CD4-positive, alpha-beta memory T cell (primary cell): ENCODE measurements around the gene GGT6. TPM values are rescaled to one million over a fixed set of nuclear protein-coding genes. Genes with fewer than 3 reads are reported as not detected.

Experiments used
- CTCF ChIA-PET: fragments of 350-600 bp; sonication (Branson Sonifier 250); formaldehyde crosslinking; loops from one replicate; lab custom pipeline; 2021; ENCODE audit warnings: inconsistent platforms; ENCODE audit not compliant: partially characterized antibody; lab: Charles Lee
- POLR2A ChIA-PET: fragments of 350-600 bp; sonication (Branson Sonifier 250); formaldehyde crosslinking; loops from one replicate; lab custom pipeline; 2021; ENCODE audit not compliant: partially characterized antibody; lab: Charles Lee
- DNase-seq, 5 donors: peaks; one replicate each; pipeline versions ENCODE4 v3.0.0 to v3.0.0-alpha.2; 2020 to 2022; ENCODE audit warnings: mixed read lengths in 1 of 5
- H3K27ac ChIP-seq: one replicate; pipeline ENCODE4 v1.7.0; 2013; ENCODE audit warnings: low read depth, low read length
- H3K27me3 ChIP-seq: 2 replicates; pipeline ENCODE4 v1.7.0; 2013; ENCODE audit warnings: mild to moderate bottlenecking, low read length, moderate library complexity; ENCODE audit not compliant: insufficient read depth
- H3K36me3 ChIP-seq: 2 replicates; pipeline ENCODE4 v1.7.0; 2013; ENCODE audit warnings: mild to moderate bottlenecking, low read length, moderate library complexity; ENCODE audit not compliant: insufficient read depth
- H3K4me1 ChIP-seq: 2 replicates; pipeline ENCODE4 v1.7.0; 2013; ENCODE audit warnings: mild to moderate bottlenecking, low read length, moderate library complexity; ENCODE audit not compliant: insufficient read depth
- H3K4me3 ChIP-seq, 2 donors: one replicate each; pipeline ENCODE4 v1.7.0; 2013; ENCODE audit warnings: low read length in 2 of 2, mild to moderate bottlenecking in 1 of 2
- H3K9me3 ChIP-seq, 2 donors: one replicate each; pipeline ENCODE4 v1.7.0; 2013; ENCODE audit warnings: low read length in 2 of 2, control low read depth in 1 of 2; ENCODE audit not compliant: control insufficient read depth in 1 of 2
- H3K27ac Mint-ChIP-seq, 7 donors: one replicate each; pipeline ENCODE4 v1.8.0; 2020 to 2021; ENCODE audit warnings: mixed read lengths in 7 of 7, mild to moderate bottlenecking in 6 of 7, inconsistent platforms in 3 of 7, moderate library complexity in 3 of 7
- H3K27me3 Mint-ChIP-seq, 2 donors: one replicate each; pipeline ENCODE4 v1.8.0; 2020 to 2021; ENCODE audit warnings: mixed read lengths in 2 of 2
- H3K36me3 Mint-ChIP-seq, 2 donors: one replicate each; pipeline ENCODE4 v1.8.0; 2020 to 2021; ENCODE audit warnings: mixed read lengths in 2 of 2, inconsistent platforms in 1 of 2, mild to moderate bottlenecking in 1 of 2
- H3K4me1 Mint-ChIP-seq, 4 donors: one replicate each; pipeline ENCODE4 v1.8.0; 2020 to 2021; ENCODE audit warnings: mixed read lengths in 4 of 4, mild to moderate bottlenecking in 1 of 4
- H3K4me3 Mint-ChIP-seq, 8 donors: one replicate each; pipeline ENCODE4 v1.8.0; 2020 to 2021; ENCODE audit warnings: mixed read lengths in 8 of 8, mild to moderate bottlenecking in 7 of 8, moderate library complexity in 6 of 8, inconsistent platforms in 3 of 8
- H3K9me3 Mint-ChIP-seq, 8 donors: one replicate each; pipeline ENCODE4 v1.8.0; 2020 to 2021; ENCODE audit warnings: mixed read lengths in 8 of 8, mild to moderate bottlenecking in 5 of 8, inconsistent platforms in 3 of 8, moderate library complexity in 1 of 8
- intact Hi-C: fragments of 100-400 bp; cut with micrococcal nuclease; formaldehyde crosslinking; loops from one replicate; pipeline ENCODE4 v1.15.1; 2023
- polyA plus RNA-seq, 2 donors: library from polyadenylated mRNA; unstranded; fragments of 300-500 nt; fragmentation: Illumina TruSeq; gene quantifications; one replicate each; pipeline ENCODE4 v1.2.3, GENCODE V29; 2021
- total RNA-seq, 2 experiments: library from RNA; stranded (reverse); gene quantifications; one replicate each; pipeline ENCODE4 v1.2.3, GENCODE V29; 2021

Gene GGT6
- total and polyA plus RNA-seq, 4 experiments from 2014 or later = not detected

DNA sequence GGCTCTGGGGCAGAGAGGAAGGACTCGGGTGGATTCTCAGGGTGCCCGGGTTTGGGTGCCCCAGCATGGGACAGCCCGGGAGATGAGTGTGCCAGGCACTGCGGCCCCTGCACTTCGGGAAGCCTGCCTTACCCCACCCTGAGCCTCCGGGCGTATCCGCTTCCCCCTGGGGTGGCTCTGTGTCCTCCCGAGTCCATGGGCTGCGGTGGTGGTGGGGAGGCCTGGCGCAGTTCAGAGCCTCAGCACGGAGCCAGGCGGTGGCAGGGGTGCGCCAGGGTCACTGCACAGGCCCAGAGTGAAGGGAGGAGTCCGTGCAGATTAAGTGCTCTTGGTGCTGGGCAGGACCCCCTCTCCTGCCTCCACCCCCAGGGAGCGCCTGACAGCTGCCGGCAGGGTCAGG, 25.9 kb downstream of the GGT6 start:
- H3K27me3 Mint-ChIP-seq = peaks cover 0 to 6% of the 10 kb centered on the region in 2 donors
- no peaks in the 10 kb centered on the region for H3K9me3 Mint-ChIP-seq
- H3K4me1 Mint-ChIP-seq = peaks cover 0 to 5% (median 3%) of the 10 kb centered on the region in 4 donors
- Histone ChIP-seq H3K9me3 (no peaks in the 10 kb centered on the region), H3K27ac (no peak overlapping the region), H3K4me1 (no peaks in the 10 kb centered on the region), H3K4me3 (no peak overlapping the region), H3K36me3 (peaks cover 3% of the 10 kb centered on the region), H3K27me3 (no peaks in the 10 kb centered on the region)
- intact Hi-C loops = no loop called here
- ChIA-PET POLR2A (no interaction called here), CTCF (no interaction called here)
- H3K36me3 Mint-ChIP-seq = peaks cover under 1 to 5% of the 10 kb centered on the region in 2 donors
- DNase-seq = peak in 1 of 5 donors; percentile 11
- no peak overlapping the region for H3K4me3 Mint-ChIP-seq
- no peak overlapping the region for H3K27ac Mint-ChIP-seq

- POLR2A ChIA-PET = no interaction called here
- H3K4me1 ChIP-seq = no peaks in the 10 kb centered on the region
- H3K27me3 Mint-ChIP-seq = peaks cover 0 to 6% of the 10 kb centered on the region in 2 donors
- no peaks in the 10 kb centered on the region for H3K27me3 ChIP-seq
- H3K27ac ChIP-seq = no peak overlapping the region
- no peaks in the 10 kb centered on the region for H3K36me3 ChIP-seq
- no peaks in the 10 kb centered on the region for H3K9me3 Mint-ChIP-seq
- CTCF ChIA-PET = no interaction called here
- H3K4me3 ChIP-seq = no peak overlapping the region
- no peak overlapping the region for H3K27ac Mint-ChIP-seq
- H3K36me3 Mint-ChIP-seq = peaks cover 0 to 3% of the 10 kb centered on the region in 2 donors
- no peaks in the 10 kb centered on the region for H3K9me3 ChIP-seq
- H3K4me1 Mint-ChIP-seq = peaks cover 0 to 5% (median 3%) of the 10 kb centered on the region in 4 donors
- DNase-seq = peak in 1 of 5 donors; percentile 1
- intact Hi-C loops = no loop called here
- no peak overlapping the region for H3K4me3 Mint-ChIP-seq
Measured at GRCh38 chr17:4533523-4534504, 26.6 kb downstream of the GGT6 start.

DNA sequence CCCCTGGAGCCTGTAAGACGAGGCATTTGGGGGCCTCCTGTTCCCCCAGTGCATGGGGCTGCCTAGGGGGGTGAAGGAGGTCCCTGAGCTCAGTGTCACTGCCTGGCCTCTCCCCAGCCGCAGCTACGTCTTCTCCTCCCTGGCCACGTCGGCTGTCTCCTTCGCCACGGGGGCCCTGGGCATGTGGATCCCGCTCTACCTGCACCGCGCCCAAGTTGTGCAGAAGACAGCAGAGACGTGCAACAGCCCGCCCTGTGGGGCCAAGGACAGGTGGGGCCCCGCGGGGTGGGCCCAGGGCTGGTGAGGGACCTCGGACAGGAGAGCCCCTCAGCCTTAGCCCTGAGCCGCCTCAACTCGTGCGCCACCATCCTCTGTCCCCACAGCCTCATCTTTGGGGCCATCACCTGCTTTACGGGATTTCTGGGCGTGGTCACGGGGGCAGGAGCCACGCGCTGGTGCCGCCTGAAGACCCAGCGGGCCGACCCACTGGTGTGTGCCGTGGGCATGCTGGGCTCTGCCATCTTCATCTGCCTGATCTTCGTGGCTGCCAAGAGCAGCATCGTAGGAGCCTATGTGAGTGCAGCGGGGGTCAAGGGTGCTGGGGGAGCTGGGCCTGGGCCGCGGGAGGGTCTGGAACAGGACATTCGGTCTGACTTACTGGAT, 27.4 kb downstream of the GGT6 start:
- Histone ChIP-seq H3K27ac (no peak overlapping the region), H3K36me3 (no peaks in the 10 kb centered on the region), H3K9me3 (no peaks in the 10 kb centered on the region), H3K27me3 (no peaks in the 10 kb centered on the region), H3K4me3 (no peak overlapping the region), H3K4me1 (no peaks in the 10 kb centered on the region)
- Mint-ChIP-seq H3K27me3 (peaks cover 0 to 6% of the 10 kb centered on the region in 2 donors), H3K27ac (peak overlapping the region in 1 of 7 donors; percentile 12), H3K36me3 (peaks cover 0 to 3% of the 10 kb centered on the region in 2 donors), H3K4me3 (no peak overlapping the region), H3K9me3 (no peaks in the 10 kb centered on the region), H3K4me1 (peaks cover 0 to 5% (median 3%) of the 10 kb centered on the region in 4 donors)
- intact Hi-C loops = no loop called here
- no peak for DNase-seq
- CTCF ChIA-PET = no interaction called here
- POLR2A ChIA-PET = no interaction called here

DNA sequence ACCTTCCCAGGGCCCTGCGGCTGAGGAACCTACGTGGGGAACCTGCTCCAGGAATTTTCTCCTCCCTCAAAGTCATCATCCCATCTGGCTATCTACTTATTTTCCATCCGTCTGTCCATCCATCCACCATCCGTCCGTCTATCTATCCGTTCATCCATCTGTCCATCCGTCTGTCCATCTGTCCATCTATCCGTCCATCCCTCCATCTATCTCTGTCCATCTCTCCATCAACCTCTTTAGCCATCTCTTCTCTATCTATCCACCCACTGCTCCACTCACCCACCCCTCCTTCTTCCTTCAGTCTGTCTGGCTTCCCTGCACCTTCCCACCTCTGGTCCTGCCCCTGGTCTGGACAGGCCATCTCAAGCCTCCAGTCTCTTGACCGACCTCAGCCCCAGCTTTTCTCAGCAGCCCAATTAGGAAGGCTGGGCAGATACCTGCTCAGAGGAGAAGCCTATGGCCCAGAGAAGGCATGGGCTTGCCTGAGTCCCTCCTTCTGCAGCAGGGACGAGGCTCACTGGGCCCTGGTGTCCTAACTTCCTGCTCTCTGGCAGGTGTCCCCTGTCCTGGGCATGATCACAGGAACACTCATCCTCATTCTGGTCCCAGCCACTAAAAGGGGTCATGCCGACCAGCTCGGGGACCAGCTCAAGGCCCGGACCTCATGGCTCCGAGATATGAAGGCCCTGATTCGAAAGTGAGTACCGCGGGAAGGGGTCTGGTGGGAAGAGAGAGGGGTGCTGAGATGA, 28.2 kb downstream of the GGT6 start:
- Histone ChIP-seq H3K27me3 (no peaks in the 10 kb centered on the region), H3K4me3 (no peak overlapping the region), H3K36me3 (no peaks in the 10 kb centered on the region), H3K4me1 (no peaks in the 10 kb centered on the region), H3K9me3 (no peaks in the 10 kb centered on the region), H3K27ac (no peak overlapping the region)
- peak in 1 of 5 donors; percentile 27 for DNase-seq
- Mint-ChIP-seq H3K36me3 (no peaks in the 10 kb centered on the region), H3K4me3 (no peak overlapping the region), H3K9me3 (no peaks in the 10 kb centered on the region), H3K4me1 (peaks cover 0 to 5% (median 3%) of the 10 kb centered on the region in 4 donors), H3K27me3 (peaks cover 0 to 6% of the 10 kb centered on the region in 2 donors), H3K27ac (no peak overlapping the region)
- POLR2A ChIA-PET = no interaction called here
- intact Hi-C loops = no loop called here
- CTCF ChIA-PET = no interaction called here

- intact Hi-C loops = no loop called here
- Mint-ChIP-seq H3K36me3 (no peaks in the 10 kb centered on the region), H3K27me3 (peaks cover 0 to 6% of the 10 kb centered on the region in 2 donors), H3K4me3 (no peak overlapping the region), H3K27ac (no peak overlapping the region), H3K9me3 (no peaks in the 10 kb centered on the region), H3K4me1 (peaks cover 0 to 5% (median 1%) of the 10 kb centered on the region in 4 donors)
- Histone ChIP-seq H3K36me3 (no peaks in the 10 kb centered on the region), H3K27ac (no peak overlapping the region), H3K4me1 (no peaks in the 10 kb centered on the region), H3K27me3 (no peaks in the 10 kb centered on the region), H3K9me3 (no peaks in the 10 kb centered on the region), H3K4me3 (no peak overlapping the region)
- POLR2A ChIA-PET = no interaction called here
- CTCF ChIA-PET = no interaction called here
- peak in 1 of 5 donors; percentile 19 for DNase-seq
Measured at GRCh38 chr17:4530799-4531730, 29.3 kb downstream of the GGT6 start.

DNA sequence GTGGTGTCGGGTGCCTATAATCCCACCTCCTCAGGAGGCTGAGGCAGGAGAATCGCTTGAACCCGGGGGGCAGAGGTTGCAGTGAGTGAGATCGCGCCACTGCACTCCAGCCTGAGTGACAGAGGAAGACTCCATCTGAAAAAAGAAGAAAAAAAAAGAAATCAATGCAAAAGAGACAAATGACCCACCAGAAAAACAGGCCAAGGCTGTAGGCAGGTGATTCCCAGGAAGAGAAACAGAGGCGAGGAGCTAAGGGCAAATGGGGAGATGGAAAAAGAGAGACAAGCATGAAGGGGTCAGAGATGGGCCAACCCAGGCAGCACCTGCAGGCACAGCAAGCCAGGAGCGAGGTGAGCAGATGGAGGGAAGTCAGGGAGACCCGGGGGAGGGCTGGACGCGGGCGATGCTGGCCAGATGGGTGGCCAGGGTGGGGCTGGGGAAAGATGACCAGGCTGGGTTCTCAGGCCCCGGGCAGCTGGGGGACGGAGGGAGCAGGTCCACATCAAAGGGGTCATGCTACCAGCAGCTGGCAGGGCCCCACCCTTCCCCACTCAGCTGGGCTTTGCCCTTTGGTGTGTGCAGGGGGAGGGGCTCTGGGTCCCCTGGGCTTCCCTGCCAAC, 30.7 kb downstream of the GGT6 start:
- no peaks in the 10 kb centered on the region for H3K36me3 Mint-ChIP-seq
- Histone ChIP-seq H3K27ac (no peak overlapping the region), H3K4me3 (no peak overlapping the region), H3K4me1 (no peaks in the 10 kb centered on the region), H3K27me3 (no peaks in the 10 kb centered on the region), H3K36me3 (no peaks in the 10 kb centered on the region), H3K9me3 (no peaks in the 10 kb centered on the region)
- H3K9me3 Mint-ChIP-seq = no peaks in the 10 kb centered on the region
- CTCF ChIA-PET = no interaction called here
- H3K27ac Mint-ChIP-seq = no peak overlapping the region
- peak in 1 of 5 donors; percentile 7 for DNase-seq
- intact Hi-C loops = no loop called here
- POLR2A ChIA-PET = no interaction called here
- no peak overlapping the region for H3K4me3 Mint-ChIP-seq
- peaks cover 0 to 6% of the 10 kb centered on the region in 2 donors for H3K27me3 Mint-ChIP-seq
- H3K4me1 Mint-ChIP-seq = peaks cover 0 to 5% (median 1%) of the 10 kb centered on the region in 4 donors
